Kidney tubule cell (primary cell): ENCODE results near the gene NETO1.

Experiments
- DNase-seq: peaks from one replicate; pipeline ENCODE4 v3.0.0-alpha.2; 2018; ENCODE audit warnings: low spot score

The NETO1 gene

DNA sequence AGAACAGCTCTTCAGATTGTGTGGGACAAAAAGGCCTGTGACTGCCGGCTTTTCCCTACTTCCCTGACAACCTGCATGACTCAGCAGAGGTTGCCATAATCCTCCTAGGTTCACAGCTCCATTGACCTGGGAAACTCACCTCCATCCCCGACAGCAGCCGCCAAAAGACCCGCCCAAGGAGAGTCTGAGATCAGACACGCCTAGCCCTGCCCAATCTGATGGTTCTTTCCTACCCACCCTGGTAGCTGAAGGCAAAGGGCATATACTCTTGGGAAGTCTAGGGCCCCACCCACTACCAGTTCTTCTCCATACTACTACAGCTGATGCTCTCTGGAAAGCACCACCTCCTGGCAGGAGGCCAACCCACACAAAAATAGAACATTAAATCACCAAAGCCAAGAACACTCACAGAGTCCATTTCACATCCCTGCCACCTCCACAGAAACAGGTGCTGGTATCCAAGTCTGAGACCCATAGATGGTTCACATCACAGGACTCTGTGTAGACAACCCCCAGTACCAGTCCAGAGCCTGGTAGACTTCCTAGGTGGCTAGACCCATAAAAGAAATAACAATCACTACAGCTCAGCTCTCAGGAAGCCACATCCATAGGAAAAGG lies 140.6 kb downstream of the NETO1 start:
- no peak for DNase-seq

DNA sequence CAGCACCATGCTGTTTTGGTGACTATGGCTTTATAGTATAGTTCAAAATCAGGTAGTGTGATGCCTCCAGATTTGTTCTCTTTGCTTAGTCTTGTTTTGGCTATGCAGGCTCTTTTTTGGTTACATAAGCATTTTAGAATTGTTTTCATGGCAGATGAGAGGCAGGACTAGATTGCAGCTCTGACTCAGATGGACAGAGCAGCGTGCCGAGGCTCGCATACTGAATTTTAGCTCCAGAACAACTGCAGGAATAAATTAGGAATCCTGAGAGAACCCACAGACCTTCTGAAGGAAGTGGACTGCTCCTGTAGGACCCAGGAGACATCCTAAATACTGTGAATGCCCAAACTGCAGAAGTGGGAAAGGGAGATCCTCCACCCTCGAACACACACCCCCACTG lies 141.6 kb downstream of the NETO1 start:
- DNase-seq, result no peak

DNA sequence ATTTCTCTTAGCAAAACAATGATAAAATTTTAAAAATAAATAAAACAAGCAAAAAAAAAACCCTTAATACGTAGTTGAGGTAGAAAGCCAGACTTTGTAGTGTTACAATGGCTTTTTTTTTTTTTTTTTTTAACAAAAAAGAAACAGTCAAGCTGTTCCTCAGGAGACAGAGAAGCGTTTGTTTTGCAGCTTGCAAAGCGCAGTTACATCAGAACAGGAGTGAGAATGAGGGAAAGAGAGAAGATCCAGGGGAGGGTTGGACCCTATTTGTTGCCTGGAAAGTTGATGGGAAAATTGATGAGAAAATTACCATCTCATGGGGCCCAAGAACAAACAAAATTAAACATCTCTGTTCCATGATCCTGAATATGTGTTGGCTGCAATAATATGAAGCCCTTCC lies 146.5 kb downstream of the NETO1 start:
- no peak for DNase-seq

DNA sequence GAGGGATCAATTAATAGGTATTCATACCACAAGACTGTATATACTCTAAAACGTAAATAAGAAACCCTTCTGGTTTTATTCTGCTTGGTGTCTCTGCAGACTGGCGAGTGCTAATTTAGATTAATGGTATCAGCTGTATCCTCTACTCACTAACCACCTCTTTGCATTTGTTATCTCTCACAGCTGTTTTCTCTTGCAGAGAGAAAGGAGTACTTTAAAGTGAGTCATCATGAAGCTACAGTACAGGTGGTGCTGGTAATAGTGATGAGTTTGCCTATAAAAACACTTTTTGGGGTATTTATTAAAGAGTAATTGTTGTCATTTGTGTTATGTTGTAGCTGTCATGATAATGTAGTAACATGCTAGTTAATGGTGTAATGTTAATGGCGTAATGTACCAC lies 147.7 kb downstream of the NETO1 start:
- no peak for DNase-seq

DNA sequence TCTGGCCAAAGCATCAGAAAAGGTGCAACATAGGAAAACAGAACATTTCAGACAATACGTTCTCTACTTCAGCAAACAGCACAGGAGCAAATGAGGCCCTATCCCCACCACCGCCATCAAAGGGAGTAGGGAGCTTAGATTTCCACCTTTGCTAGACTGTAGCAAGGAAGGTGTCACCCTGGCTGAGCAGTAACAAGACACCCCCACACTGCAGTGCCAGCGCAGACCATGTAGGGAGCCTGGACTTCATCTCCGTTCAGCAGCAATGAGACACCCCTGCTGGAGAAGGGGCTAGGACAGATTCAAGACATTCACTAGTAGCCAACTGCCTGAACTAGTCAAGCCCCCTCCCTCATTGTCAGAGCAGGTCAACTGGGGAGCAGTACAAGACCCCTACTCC lies 163.6 kb downstream of the NETO1 start:
- DNase-seq, result no peak

DNA sequence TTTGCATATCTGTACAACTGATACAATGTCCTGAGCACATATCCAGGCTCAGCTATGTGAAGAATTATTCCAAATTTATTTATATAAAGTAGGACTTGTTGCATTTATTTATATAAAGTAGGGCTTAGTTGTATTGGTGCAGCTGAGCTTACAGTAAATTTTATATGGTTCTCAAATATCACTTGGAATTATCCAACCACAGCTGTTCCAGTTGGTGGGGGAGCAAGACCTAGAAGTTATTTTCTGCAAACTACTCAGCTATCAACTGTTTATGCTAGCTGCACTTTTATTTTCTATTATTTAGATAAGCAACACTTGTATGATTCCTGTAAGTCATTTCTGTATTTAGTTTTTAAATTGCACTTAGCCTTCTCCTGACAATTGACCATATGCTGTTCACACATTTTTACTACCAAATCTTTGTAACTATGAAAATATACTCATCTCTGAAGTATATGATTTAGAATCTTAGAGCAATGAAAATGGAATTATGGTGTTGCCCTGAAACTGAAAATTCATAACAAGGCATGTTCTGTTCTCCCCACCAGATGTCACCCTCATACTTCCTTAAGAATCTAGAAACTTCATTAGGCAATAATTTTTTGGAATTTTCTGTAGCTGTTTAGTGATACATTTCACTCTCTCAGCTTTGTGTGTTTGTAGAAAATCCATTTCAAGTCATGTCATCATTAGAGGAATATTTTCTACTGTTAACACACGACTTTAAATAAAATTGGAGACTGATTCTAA lies 166.7 kb downstream of the NETO1 start:
- DNase-seq, result peak; percentile 33

DNA sequence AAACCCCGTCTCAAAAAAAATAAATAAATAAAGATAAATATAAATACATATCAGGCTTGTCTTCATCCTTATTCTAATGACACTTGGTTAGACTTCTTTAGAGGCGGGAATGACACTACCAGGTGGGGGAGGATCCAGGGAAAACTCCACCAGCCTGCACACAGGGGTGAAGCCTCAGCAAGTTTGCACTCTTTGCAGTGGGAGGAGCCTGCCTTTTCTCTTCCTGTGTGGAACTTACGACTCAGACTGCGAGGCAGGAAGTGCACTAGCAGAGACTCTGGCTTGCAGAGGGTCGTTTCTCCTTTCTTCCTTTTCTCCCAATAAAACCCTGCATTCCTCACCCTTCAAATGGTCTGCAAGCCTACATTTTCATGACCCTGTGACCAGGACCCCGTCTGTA lies 170.1 kb downstream of the NETO1 start:
- no peak for DNase-seq

DNA sequence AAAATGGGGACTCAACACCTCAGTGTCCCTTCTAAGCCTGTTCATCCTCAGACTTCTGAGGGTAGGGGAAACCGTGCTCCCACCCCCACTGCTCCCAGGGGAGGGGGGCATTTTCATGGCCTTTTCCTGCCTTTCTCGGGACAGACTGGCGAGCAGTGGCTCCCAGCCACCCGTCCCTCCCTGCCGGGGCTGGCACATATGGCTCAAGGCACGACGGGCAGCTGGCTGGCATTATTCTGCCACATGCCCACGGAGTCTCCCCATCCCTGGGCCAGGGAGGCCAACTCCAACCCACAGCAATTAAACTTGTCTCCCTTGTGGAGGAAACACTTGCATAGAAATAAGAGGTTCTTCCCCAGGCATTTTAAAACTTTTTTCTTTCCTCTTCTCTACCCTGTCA lies 175.2 kb downstream of the NETO1 start:
- DNase-seq, result no peak
